HepG2 (cell line): ENCODE measurements around the gene CCNQ. TPM values are rescaled to one million over a fixed set of nuclear protein-coding genes. Genes with fewer than 3 reads are reported as not detected.

Source experiments
- FOXA1 ChIP-seq, 2 experiments: fragments of 450-650 bp in 1 of 2; sonication (generic) in 1 of 2; formaldehyde crosslinking in 1 of 2; IDR thresholded peaks; 2 replicates each; pipeline versions ENCODE4 v1.4.0 to v1.6.1; 2016 to 2020; ENCODE audit warnings: missing genetic modification reagents in 1 of 2
- HMG20A ChIP-seq: IDR thresholded peaks from 2 replicates; pipeline ENCODE4 v1.6.1; 2016; ENCODE audit warnings: borderline replicate concordance
- PHF8 ChIP-seq: sonication (generic); formaldehyde crosslinking; IDR thresholded peaks from 2 replicates; pipeline ENCODE4 v1.5.0; 2020; ENCODE audit warnings: missing genetic modification reagents
- POLR2G ChIP-seq: fragments of 200-400 bp; formaldehyde crosslinking; IDR thresholded peaks from 2 replicates; pipeline ENCODE4 v1.6.1; 2018; ENCODE audit warnings: mild to moderate bottlenecking, low read depth, low read length, moderate library complexity
- SRF ChIP-seq: IDR thresholded peaks from 2 replicates; pipeline ENCODE4 v1.6.1; 2011; ENCODE audit warnings: mild to moderate bottlenecking, low read depth, low read length, moderate library complexity
- ZNF329 ChIP-seq: sonication (generic); formaldehyde crosslinking; IDR thresholded peaks from 2 replicates; pipeline ENCODE4 v1.9.0; 2021; ENCODE audit warnings: low read depth, mild to moderate bottlenecking, missing genetic modification reagents
- ZSCAN31 ChIP-seq: sonication (generic); formaldehyde crosslinking; IDR thresholded peaks from 2 replicates; pipeline ENCODE4 v1.5.0; 2020; ENCODE audit warnings: low read depth, mild to moderate bottlenecking, missing genetic modification reagents
- polyA plus RNA-seq, 8 experiments: library from polyadenylated mRNA; depleted of rRNA in 3 of 8; stranded (reverse) in 7 of 8; unstranded in 1 of 8; fragments of >200 nt; fragmentation: Illumina TruSeq in 4 of 8; extraction: Trizol in 4 of 8; gene quantifications; 2 replicates each; pipeline versions ENCODE4 v1.2.1 to v1.2.3, GENCODE V29; 2011 to 2016; ENCODE audit warnings: low read depth in 4 of 8, missing spikeins in 1 of 8, mixed read lengths in 1 of 8; ENCODE audit not compliant: insufficient read depth in 1 of 8
- total RNA-seq, 5 experiments: library from RNA; depleted of rRNA; stranded (reverse); fragments of >200 nt; fragmentation: Illumina TruSeq; extraction: Trizol; gene quantifications; 2 replicates each; pipeline ENCODE4 v1.2.3, GENCODE V29; 2016; ENCODE audit warnings: low read depth in 1 of 5
- TF ChIP-seq, protein P1 (sequence below): sonication (generic); formaldehyde crosslinking; IDR thresholded peaks from 2 replicates; pipeline ENCODE4 v1.8.0; 2022; ENCODE audit warnings: missing genetic modification reagents, mild to moderate bottlenecking, borderline replicate concordance
- TF ChIP-seq, protein P2 (sequence below): sonication (generic); formaldehyde crosslinking; IDR thresholded peaks from 2 replicates; pipeline ENCODE4 v1.4.0; 2020; ENCODE audit warnings: mild to moderate bottlenecking, missing genetic modification reagents
- TF ChIP-seq, protein P3 (sequence below): sonication (generic); formaldehyde crosslinking; conservative IDR thresholded peaks from 2 replicates; pipeline ENCODE4 v1.8.0; 2022; ENCODE audit warnings: low read depth, missing genetic modification reagents
- TF ChIP-seq, protein P4 (sequence below): sonication (generic); formaldehyde crosslinking; conservative IDR thresholded peaks from 2 replicates; pipeline ENCODE4 v1.4.0; 2020; ENCODE audit warnings: mild to moderate bottlenecking, missing genetic modification reagents, moderate library complexity
- TF ChIP-seq, protein P5 (sequence below): sonication (generic); formaldehyde crosslinking; IDR thresholded peaks from 2 replicates; pipeline ENCODE4 v1.4.0; 2020; ENCODE audit warnings: missing genetic modification reagents; ENCODE audit errors: not compliant biosample characterization
- TF ChIP-seq, protein P6 (sequence below): sonication (generic); formaldehyde crosslinking; IDR thresholded peaks from 2 replicates; pipeline ENCODE4 v1.5.0; 2020; ENCODE audit warnings: missing genetic modification reagents

The CCNQ gene
- total and polyA plus RNA-seq, 2 of the 13 experiments (the other 11 are each of a cell fraction or from before 2014, with no cell fraction given) = 15.0 to 25.5 TPM

DNA sequence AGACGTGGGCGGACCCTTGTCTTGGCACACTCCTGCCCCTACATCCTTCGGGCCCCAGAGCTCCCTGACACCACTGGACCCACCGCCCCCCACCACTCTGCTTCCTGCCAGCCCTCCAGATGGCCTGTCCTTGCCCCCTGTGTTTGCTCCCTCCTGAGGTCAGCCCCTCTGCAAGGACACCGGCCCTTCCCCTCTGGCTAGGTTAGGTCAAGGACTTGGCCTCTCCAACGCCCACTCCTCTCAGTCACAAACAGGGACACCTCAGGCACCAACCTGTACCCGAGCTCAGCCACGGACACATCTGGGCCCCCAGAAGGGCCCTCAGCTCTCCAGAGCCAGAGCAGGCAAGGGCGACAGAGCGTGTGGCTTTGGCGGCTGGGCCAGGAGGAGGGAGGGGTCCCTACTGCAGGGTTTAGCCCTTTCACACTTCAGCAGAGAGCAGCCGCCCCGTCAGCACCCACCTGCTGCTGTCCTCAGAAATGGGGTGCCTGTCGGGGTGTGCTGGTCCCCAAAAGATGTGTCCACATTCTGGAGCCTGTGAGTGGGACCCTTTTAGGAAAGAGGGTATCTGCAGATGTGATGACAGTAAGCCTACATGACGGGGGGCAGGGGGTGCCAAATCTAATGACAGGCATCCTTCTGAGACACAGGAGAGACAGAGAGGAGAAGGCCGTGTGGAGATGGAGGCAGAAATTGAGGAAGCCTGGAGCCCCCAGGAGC is 24.5 kb upstream of the CCNQ start (continued):
- TF ChIP-seq, protein P1, sequence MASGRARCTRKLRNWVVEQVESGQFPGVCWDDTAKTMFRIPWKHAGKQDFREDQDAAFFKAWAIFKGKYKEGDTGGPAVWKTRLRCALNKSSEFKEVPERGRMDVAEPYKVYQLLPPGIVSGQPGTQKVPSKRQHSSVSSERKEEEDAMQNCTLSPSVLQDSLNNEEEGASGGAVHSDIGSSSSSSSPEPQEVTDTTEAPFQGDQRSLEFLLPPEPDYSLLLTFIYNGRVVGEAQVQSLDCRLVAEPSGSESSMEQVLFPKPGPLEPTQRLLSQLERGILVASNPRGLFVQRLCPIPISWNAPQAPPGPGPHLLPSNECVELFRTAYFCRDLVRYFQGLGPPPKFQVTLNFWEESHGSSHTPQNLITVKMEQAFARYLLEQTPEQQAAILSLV (CRISPR knock-in tag) = no peak
- TF ChIP-seq SRF = no peak
- TF ChIP-seq PHF8 (CRISPR knock-in tag) = peak; percentile 32; the same call in 1 of the 2 replicates
- TF ChIP-seq, protein P2, sequence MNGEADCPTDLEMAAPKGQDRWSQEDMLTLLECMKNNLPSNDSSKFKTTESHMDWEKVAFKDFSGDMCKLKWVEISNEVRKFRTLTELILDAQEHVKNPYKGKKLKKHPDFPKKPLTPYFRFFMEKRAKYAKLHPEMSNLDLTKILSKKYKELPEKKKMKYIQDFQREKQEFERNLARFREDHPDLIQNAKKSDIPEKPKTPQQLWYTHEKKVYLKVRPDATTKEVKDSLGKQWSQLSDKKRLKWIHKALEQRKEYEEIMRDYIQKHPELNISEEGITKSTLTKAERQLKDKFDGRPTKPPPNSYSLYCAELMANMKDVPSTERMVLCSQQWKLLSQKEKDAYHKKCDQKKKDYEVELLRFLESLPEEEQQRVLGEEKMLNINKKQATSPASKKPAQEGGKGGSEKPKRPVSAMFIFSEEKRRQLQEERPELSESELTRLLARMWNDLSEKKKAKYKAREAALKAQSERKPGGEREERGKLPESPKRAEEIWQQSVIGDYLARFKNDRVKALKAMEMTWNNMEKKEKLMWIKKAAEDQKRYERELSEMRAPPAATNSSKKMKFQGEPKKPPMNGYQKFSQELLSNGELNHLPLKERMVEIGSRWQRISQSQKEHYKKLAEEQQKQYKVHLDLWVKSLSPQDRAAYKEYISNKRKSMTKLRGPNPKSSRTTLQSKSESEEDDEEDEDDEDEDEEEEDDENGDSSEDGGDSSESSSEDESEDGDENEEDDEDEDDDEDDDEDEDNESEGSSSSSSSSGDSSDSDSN (CRISPR knock-in tag) = peak; percentile 76
- TF ChIP-seq FOXA1 (IDR thresholded peaks at IDR 0.05) = no peak
- peak; percentile 56; the same call in 1 of the 2 replicates for TF ChIP-seq FOXA1 (CRISPR knock-in tag; IDR thresholded peaks at IDR 0.05)
- no peak for TF ChIP-seq ZNF329 (CRISPR knock-in tag)
- TF ChIP-seq, protein P3, sequence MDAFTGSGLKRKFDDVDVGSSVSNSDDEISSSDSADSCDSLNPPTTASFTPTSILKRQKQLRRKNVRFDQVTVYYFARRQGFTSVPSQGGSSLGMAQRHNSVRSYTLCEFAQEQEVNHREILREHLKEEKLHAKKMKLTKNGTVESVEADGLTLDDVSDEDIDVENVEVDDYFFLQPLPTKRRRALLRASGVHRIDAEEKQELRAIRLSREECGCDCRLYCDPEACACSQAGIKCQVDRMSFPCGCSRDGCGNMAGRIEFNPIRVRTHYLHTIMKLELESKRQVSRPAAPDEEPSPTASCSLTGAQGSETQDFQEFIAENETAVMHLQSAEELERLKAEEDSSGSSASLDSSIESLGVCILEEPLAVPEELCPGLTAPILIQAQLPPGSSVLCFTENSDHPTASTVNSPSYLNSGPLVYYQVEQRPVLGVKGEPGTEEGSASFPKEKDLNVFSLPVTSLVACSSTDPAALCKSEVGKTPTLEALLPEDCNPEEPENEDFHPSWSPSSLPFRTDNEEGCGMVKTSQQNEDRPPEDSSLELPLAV (CRISPR knock-in tag) = no peak
- TF ChIP-seq, protein P4, sequence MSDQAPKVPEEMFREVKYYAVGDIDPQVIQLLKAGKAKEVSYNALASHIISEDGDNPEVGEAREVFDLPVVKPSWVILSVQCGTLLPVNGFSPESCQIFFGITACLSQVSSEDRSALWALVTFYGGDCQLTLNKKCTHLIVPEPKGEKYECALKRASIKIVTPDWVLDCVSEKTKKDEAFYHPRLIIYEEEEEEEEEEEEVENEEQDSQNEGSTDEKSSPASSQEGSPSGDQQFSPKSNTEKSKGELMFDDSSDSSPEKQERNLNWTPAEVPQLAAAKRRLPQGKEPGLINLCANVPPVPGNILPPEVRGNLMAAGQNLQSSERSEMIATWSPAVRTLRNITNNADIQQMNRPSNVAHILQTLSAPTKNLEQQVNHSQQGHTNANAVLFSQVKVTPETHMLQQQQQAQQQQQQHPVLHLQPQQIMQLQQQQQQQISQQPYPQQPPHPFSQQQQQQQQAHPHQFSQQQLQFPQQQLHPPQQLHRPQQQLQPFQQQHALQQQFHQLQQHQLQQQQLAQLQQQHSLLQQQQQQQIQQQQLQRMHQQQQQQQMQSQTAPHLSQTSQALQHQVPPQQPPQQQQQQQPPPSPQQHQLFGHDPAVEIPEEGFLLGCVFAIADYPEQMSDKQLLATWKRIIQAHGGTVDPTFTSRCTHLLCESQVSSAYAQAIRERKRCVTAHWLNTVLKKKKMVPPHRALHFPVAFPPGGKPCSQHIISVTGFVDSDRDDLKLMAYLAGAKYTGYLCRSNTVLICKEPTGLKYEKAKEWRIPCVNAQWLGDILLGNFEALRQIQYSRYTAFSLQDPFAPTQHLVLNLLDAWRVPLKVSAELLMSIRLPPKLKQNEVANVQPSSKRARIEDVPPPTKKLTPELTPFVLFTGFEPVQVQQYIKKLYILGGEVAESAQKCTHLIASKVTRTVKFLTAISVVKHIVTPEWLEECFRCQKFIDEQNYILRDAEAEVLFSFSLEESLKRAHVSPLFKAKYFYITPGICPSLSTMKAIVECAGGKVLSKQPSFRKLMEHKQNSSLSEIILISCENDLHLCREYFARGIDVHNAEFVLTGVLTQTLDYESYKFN (CRISPR knock-in tag) = peak; percentile 94
- TF ChIP-seq, protein P5, sequence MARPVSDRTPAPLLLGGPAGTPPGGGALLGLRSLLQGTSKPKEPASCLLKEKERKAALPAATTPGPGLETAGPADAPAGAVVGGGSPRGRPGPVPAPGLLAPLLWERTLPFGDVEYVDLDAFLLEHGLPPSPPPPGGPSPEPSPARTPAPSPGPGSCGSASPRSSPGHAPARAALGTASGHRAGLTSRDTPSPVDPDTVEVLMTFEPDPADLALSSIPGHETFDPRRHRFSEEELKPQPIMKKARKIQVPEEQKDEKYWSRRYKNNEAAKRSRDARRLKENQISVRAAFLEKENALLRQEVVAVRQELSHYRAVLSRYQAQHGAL = no peak
- TF ChIP-seq ZSCAN31 (CRISPR knock-in tag) = peak; percentile 70; the same call in 1 of the 2 replicates
- peak; percentile 70; the same call in 1 of the 2 replicates for TF ChIP-seq HMG20A (CRISPR knock-in tag)
- TF ChIP-seq POLR2G = peak; percentile 80
- TF ChIP-seq, protein P6, sequence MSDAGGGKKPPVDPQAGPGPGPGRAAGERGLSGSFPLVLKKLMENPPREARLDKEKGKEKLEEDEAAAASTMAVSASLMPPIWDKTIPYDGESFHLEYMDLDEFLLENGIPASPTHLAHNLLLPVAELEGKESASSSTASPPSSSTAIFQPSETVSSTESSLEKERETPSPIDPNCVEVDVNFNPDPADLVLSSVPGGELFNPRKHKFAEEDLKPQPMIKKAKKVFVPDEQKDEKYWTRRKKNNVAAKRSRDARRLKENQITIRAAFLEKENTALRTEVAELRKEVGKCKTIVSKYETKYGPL = no peak
